SH-SY5Y (cell line): ENCODE data around the gene CD163L1.

Experiments
- GATA2 ChIP-seq: IDR thresholded peaks from 2 replicates; pipeline ENCODE4 v1.6.1; 2011; ENCODE audit warnings: mild to moderate bottlenecking, low read depth, low read length
- GATA3 ChIP-seq: IDR thresholded peaks from 2 replicates; pipeline ENCODE4 v1.6.1; 2011; ENCODE audit warnings: low read depth, mild to moderate bottlenecking, low read length, moderate library complexity

Gene CD163L1

DNA sequence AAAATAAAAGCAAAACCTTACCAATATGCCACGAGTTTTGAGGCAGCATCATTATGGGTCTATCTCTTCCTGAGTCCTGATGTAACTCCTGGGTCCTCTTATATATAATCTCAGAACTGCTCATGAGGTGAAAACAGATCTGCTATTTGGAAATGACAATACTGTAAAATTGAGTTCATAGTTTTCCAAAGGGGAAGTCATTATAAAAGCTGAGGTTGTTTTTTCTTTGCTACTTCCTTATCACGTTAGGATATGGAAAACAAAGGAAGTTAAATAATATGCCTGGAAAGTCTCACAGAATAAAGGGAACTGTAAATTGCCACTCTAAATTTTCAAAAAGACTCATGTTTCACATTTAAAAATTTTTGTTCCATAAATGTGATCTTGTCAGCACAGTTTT, at the start of gene CD163L1:
TSS of gene CD163L1 (minus strand) at position 78 of the 400 bp plus-strand sequence. CDS start at position 52, 26 bp downstream.
- TF ChIP-seq GATA2 (no peak), GATA3 (no peak)

DNA sequence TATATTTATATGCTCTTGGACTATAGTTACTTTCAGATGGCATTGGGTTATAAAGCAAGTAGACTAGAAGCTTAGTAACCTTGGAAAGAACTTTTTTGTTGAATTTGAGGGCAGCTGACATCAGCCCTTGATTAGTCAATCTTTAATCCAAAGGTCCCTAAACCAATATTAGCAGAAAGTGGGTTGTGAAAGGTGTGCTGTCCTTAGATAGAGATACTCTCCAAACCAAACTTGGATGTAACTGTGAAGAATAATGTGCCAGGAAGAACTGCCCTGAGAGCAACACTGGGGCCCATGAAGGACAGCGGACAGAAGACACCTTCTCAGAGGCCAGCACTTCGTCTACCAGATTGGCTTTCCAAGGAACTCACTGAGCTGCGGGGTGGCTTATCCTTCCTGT, 49.1 kb upstream of the CD163L1 start:
- TF ChIP-seq GATA2 (no peak), GATA3 (no peak)

DNA sequence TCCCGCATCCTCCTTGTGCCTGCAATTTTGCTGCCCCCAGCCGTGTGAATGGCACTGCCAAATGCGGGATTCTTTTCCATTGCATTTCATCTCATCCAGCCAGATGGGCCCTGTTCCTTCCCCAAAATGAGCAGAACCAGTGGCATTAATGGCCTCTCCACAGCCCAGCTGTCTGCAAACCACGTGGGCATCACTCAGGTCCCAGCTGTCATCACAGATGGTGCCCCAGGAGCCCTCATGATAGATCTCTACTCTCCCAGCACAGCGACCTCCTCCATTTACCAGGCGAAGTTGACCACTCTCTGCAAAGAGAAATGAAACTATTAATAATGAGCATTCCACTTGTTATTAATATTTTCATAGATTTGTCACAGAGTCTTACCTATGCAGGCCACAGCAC, 42.6 kb upstream of the CD163L1 start:
- no peak for TF ChIP-seq GATA3

DNA sequence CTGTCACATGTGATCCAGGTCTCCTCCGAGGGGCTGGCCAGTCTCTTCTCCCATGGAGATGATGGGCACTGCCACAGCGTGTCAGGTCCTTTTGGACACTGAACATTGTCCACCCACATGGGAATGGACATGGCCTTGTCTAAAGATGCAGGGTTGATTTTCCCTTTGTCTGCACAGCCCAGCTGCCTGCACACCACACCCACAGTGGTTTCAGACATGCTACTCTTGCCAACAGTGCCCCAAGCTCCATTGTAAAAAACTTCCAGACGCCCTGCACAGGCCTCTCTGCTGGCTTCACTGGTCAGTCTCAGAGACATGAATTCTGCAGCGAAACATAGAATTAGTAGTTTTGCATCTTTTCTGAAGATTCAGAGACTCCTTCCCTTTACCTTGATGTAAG, 41.1 kb upstream of the CD163L1 start:
- TF ChIP-seq GATA2 (no peak), GATA3 (no peak)

DNA sequence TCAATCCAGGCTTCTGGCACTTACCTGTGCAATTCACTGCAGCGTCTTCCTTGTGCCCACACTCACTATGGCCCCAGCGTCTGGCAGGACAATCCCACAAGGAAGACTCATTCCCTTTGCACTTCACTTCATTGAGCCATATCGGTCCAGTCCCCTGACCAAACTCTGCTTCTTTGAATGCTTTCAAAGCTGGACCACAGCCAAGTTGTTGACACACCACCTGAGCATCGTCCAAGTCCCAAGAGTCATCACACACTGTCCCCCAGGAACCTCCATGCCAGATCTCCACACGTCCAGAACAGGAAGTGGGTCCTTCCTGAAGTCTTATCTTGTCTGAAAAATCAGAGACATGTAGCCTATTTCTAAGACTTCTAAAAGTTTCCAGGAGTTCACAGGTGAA, 39.4 kb upstream of the CD163L1 start:
- no peak for TF ChIP-seq GATA3

DNA sequence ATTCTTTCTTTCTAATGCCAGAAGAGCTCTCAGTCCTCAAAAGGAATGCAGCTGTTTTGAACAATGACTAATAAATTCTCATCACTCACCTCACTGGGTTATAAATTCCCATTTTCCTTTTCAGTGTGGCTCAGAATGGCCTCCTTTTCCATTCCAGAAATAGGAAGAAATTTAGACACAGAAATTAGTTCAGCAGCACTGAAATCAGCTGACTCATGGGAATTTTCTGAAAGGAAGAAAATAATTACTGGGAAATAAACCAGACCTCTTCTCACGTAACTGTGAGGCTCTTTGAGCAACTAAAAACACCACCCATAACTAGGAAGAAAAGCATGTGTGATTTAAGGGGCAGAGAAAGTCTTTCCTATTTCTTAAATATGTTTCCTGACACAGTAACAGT, 35.8 kb upstream of the CD163L1 start:
- TF ChIP-seq GATA2 = no peak
- TF ChIP-seq GATA3 = no peak

DNA sequence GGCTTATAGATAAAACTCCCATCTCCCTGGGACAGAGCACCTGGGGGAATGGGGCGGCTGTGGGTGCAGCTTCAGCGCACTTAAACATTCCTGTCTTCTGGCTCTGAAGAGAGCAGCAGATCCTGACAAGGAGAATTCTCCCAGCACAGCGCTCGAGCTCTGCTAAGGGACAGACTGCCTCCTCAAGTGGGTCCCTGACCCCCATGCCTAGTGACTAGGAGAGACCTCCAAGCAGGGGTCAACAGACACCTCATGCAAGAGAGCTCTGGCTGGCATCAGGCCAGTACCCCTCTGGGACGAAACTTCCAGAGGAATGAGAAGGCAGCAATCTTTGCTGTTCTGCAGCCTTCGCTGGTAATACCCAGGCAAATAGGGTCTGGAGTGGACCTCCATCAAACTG, 28.1 kb upstream of the CD163L1 start:
- TF ChIP-seq GATA3 = no peak
- TF ChIP-seq GATA2 = no peak

DNA sequence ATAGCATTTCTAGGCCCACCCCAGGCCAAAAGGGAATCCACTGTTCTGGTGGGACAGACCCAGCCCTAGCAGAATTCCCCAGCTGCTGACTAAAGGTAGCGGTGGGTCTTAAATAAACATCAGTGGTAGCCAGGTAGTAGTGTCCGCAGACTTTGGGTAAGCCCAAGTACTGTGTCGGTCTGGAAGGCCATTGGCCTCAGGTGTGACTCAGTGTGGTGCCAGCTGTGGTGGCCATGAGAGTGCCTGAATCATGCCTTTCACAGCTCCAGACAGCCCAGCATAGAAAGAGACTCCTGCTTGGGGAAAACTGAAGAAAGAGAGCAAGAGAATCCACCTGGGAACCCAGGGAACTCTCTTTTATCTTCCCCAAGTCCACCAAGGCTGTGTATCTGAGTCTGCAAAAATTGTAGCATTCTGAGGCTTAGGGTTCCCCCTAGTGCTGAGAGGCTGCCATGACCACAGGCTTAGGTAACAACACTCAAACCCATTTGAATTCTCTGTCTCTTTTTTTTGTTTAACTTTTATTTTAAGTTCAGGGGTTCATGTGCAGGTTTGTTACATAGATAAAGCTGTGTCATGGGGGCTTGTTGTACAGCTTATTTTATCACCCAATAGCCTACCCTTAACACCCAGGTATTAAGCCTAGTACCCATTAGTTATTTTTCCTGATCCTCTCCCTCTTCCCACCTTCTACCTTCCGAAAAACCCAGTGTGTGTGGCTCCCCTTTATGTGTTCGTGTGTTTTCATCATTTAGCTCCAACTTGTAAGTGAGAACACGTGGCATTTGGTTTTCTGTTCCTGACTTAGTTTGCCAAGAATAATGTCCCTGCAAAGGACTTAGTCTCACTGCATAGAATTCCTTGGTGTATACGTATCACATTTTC, 16.7 kb upstream of the CD163L1 start:
- TF ChIP-seq GATA2 (no peak), GATA3 (no peak)

DNA sequence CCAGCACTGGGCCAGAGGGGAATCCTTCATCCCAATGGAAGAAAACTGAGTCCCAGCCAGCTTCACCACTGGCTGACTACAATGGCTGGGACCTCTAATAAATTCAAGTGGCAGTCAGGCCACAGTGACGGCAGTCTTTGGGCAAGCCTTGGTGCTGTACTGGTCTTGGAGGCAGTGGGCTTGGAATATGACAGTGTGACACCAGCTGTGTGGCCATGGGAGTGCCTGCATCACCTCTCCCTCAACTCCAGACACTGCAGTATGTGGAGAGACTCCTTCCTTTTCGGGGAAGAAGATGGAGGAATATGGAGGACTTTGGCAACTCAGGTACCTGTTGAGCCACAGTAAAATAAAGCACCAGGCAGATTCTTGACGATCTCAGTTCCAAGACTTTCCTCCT, 16.0 kb upstream of the CD163L1 start:
- TF ChIP-seq GATA2 = no peak
- no peak for TF ChIP-seq GATA3

DNA sequence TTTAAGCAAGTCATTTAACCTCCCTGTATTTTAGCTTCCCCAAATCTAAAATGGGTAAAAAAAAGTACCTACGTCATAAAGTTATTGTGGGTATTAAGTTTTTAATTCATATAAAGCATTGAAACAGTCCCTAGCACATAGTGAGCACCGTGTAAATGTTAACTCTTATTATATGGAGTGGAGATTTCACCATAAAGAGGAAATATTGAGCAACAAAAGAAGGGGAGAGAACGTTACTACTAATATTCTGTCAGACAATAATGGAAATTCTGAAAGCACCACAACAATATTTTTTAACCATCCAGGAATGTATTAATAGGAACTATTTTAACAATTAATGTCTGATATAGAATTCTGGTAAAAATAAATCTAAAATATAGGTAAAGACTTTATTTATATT, 7.8 kb upstream of the CD163L1 start:
- no peak for TF ChIP-seq GATA2
- no peak for TF ChIP-seq GATA3

DNA sequence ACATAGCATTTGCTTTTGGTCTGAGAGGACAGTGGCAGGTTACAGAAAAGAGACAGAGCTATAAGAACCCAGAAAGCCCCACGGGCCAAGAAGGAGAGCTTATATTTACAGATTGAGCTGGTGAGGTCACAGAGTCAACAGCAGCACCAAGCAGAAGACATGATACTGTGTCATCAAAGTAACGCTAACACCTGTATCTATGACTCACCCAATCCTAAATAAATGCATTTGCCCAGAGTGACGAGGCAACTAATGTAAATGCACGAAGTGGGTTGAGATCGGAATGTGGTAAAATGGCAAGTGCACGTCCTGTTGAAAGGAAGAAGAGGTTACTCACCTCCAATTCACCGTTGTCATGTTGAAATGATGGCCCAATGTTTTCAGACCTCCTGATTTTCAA, 6.7 kb upstream of the CD163L1 start:
- TF ChIP-seq GATA3 (no peak), GATA2 (no peak)

DNA sequence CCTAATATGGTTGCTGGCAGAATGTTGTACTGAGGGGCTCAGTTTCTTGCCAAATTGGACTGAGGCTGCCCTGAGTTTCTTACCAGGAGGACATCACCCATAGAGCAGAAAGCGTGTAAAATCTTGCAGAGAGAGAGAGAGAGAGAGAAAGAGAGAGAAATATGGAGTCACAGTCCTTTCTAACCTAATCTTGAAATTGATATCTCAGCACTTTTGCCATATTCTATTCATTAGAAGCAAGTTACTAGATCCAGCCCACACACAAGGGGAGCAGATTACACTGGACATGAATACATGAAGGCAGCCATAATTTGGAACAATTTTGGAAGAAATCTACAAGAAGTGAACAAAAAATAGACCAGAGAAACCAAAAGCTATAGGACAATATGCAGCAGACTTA, 4.1 kb upstream of the CD163L1 start:
- no peak for TF ChIP-seq GATA2
- TF ChIP-seq GATA3 = no peak

DNA sequence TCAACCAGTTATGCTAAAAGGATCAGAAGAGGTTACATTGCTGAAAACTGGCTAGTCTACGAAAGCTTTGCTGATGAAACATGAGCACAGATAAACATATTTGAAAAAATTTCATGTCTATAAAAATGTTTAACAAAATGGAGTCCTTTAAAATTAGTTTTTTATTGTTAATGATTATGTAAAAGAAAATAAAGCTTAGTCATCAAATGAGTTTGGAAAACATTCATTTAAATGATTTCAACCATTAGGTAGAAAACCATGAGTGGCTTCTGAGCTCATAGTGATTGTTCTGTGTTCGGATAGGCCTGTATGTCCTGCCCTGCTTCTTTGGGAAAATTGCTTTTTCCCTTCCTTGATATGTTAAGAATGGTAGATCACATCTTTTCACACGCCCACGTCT, 584 bp upstream of the CD163L1 start:
- TF ChIP-seq GATA3 = no peak
- TF ChIP-seq GATA2 = no peak

DNA sequence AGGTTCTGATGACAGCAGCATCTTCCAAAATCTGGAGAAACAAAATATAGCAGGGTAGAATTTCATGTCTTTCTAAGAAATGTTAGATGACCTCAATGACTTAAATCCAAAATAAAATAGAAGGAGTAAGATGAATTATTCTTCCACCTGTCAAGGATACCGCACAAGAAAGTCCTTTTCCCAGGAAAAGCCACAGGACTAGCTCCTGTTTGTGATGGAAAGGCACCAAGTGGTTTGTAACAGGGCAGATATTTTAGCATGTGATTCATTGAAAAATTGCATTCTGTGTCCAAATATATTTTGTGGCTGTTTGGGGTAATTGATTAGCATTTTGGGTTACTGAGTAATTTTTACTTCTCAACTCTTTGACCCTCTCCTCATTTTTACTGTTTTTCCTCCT, 2.7 kb downstream of the CD163L1 start:
- TF ChIP-seq GATA3 = no peak

DNA sequence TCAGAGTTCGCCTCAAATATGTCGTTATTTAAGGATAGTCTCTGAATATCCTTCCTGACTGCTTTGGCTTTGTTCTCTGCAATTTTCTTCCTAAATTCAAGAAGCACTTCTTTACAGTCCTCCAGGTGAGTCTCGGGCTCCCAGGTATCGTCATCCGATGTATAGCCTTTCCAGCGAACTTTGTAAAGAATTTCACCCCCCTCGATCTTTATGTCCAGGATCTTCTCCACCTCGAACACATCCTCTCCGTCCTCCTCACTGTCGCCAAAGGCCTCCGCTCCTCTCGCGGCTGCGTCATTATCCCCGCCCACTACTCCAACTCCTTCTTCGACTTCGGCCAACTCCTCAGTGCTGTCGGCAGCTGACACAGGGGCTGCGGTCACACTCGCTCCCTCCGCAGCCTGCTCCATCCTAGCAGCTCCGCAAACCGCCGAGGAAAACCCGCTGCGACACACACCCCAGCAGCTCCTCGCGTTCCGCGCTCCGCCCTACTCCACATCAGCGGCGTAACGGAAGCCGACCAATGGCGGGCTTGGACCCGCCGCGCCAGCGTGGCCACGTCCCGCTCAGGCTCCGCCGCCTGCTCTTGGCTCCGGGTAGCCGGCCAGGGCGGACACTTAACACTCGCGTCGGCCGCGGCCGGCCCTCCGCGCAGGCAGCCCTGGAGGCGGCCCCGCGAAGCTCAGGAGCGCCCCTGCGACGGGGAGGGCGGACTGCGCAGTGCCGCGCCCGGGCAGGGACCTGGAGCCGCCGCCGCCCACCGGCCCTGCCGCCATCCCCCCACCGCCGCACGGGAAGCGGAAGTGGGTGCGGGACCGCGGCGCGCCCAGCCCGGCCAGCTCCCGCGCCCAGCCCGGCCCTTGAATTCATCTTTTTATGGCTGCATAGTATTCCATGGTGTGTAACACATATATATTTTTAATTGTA, 4.1 kb downstream of the CD163L1 start:
- TF ChIP-seq GATA2 (no peak), GATA3 (no peak)
